IPS-15b (cell line): ENCODE data around the gene GPRC5B.

ENCODE experiments used
- H3K27me3 ChIP-seq: one replicate; pipeline ENCODE4 v1.6.1; 2013; ENCODE audit warnings: low read length; ENCODE audit not compliant: control insufficient read depth, insufficient read depth
- H3K36me3 ChIP-seq: one replicate; pipeline ENCODE4 v1.6.1; 2013; ENCODE audit warnings: low read length; ENCODE audit not compliant: control insufficient read depth, insufficient read depth
- H3K4me1 ChIP-seq: one replicate; pipeline ENCODE4 v1.6.1; 2013; ENCODE audit warnings: mild to moderate bottlenecking, low read length; ENCODE audit not compliant: control insufficient read depth, insufficient read depth
- H3K4me3 ChIP-seq: one replicate; pipeline ENCODE4 v1.5.1; 2013; ENCODE audit warnings: low read depth, low read length
- H3K9ac ChIP-seq: one replicate; pipeline ENCODE4 v1.6.1; 2013; ENCODE audit warnings: low read depth, mild to moderate bottlenecking, low read length
- H3K9me3 ChIP-seq: one replicate; pipeline ENCODE4 v1.6.1; 2013; ENCODE audit warnings: mild to moderate bottlenecking, low read length; ENCODE audit not compliant: control insufficient read depth, insufficient read depth

Gene GPRC5B

GRCh38 chr16:19817875-19818274 is 66.8 kb downstream of the GPRC5B start:
- no peaks in the 10 kb centered on the region for H3K36me3 ChIP-seq
- no peaks in the 10 kb centered on the region for H3K27me3 ChIP-seq
- no peaks in the 10 kb centered on the region for H3K4me1 ChIP-seq
- no peaks in the 10 kb centered on the region for H3K9me3 ChIP-seq
- H3K9ac ChIP-seq, result no peak overlapping the region
- no peak overlapping the region for H3K4me3 ChIP-seq

- Histone ChIP-seq H3K27me3 (no peaks in the 10 kb centered on the region), H3K36me3 (no peaks in the 10 kb centered on the region), H3K4me3 (no peak overlapping the region), H3K4me1 (no peaks in the 10 kb centered on the region), H3K9ac (no peak overlapping the region), H3K9me3 (no peaks in the 10 kb centered on the region)
Observed at GRCh38 chr16:19817122-19817521, 67.5 kb downstream of the GPRC5B start.

- Histone ChIP-seq H3K9ac (no peak overlapping the region), H3K36me3 (no peaks in the 10 kb centered on the region), H3K27me3 (no peaks in the 10 kb centered on the region), H3K4me1 (no peaks in the 10 kb centered on the region), H3K9me3 (no peaks in the 10 kb centered on the region), H3K4me3 (no peak overlapping the region)
Observed at GRCh38 chr16:19815418-19815817, 69.2 kb downstream of the GPRC5B start.

- H3K9ac ChIP-seq, result no peak overlapping the region
- H3K4me1 ChIP-seq, result no peaks in the 10 kb centered on the region
- H3K9me3 ChIP-seq, result no peaks in the 10 kb centered on the region
Observed at GRCh38 chr16:19812986-19813385, 71.7 kb downstream of the GPRC5B start.

GRCh38 chr16:19810817-19811731 is 73.6 kb downstream of the GPRC5B start:
- Histone ChIP-seq H3K27me3 (no peaks in the 10 kb centered on the region), H3K9ac (no peak overlapping the region), H3K4me3 (no peak overlapping the region), H3K36me3 (peaks cover 4% of the 10 kb centered on the region), H3K9me3 (peaks cover 5% of the 10 kb centered on the region), H3K4me1 (no peaks in the 10 kb centered on the region)

More at GRCh38 chr16:19812986-19813385, 71.7 kb downstream of the GPRC5B start:
- Histone ChIP-seq H3K4me3 (no peak overlapping the region), H3K27me3 (no peaks in the 10 kb centered on the region), H3K36me3 (no peaks in the 10 kb centered on the region)

- Histone ChIP-seq H3K4me1 (peaks cover under 1% of the 10 kb centered on the region), H3K36me3 (peaks cover 4% of the 10 kb centered on the region), H3K4me3 (no peak overlapping the region), H3K9ac (no peak overlapping the region), H3K9me3 (peaks cover 10% of the 10 kb centered on the region), H3K27me3 (no peaks in the 10 kb centered on the region)
Observed at GRCh38 chr16:19809693-19810092, 75.0 kb downstream of the GPRC5B start.

GRCh38 chr16:19809121-19809635 is 75.5 kb downstream of the GPRC5B start:
- H3K36me3 ChIP-seq, result peaks cover 4% of the 10 kb centered on the region
- H3K9me3 ChIP-seq, result peaks cover 10% of the 10 kb centered on the region
- H3K4me3 ChIP-seq, result no peak overlapping the region
- H3K9ac ChIP-seq, result no peak overlapping the region
- H3K4me1 ChIP-seq, result peaks cover 5% of the 10 kb centered on the region
- no peaks in the 10 kb centered on the region for H3K27me3 ChIP-seq

GRCh38 chr16:19808061-19808641 is 76.5 kb downstream of the GPRC5B start:
- H3K9me3 ChIP-seq, result peaks cover 10% of the 10 kb centered on the region
- H3K4me3 ChIP-seq, result no peak overlapping the region
- no peak overlapping the region for H3K9ac ChIP-seq
- peaks cover 4% of the 10 kb centered on the region for H3K36me3 ChIP-seq
- no peaks in the 10 kb centered on the region for H3K27me3 ChIP-seq
- H3K4me1 ChIP-seq, result peaks cover 5% of the 10 kb centered on the region
